Stimulated activated CD8-positive, alpha-beta memory T cell treated with anti-CD3 and anti-CD28 coated beads, Interleukin-7, amount 100 ng/mL, for 1 hour (primary cell): ENCODE measurements around the gene OTOP3.
A peak's percentile ranks its signal among the peaks of the same experiment; 100 is the strongest.
"Not testable (repeated sequence)": the region's sequence is repeated elsewhere in the genome, so short reads cannot be mapped to it uniquely, and the experiment has no call there.

Source experiments
- DNase-seq, 2 donors: peaks; one replicate each; pipeline ENCODE4 v3.0.0-alpha.2; 2020; ENCODE audit warnings: low read depth in 2 of 2

Gene OTOP3

GRCh38 chr17:74961657-74962350 lies 26.1 kb downstream of the OTOP3 start:
- peak; percentile 58 to 75 for DNase-seq

GRCh38 chr17:74962622-74963394 lies 27.1 kb downstream of the OTOP3 start:
- DNase-seq = no peak

DNA sequence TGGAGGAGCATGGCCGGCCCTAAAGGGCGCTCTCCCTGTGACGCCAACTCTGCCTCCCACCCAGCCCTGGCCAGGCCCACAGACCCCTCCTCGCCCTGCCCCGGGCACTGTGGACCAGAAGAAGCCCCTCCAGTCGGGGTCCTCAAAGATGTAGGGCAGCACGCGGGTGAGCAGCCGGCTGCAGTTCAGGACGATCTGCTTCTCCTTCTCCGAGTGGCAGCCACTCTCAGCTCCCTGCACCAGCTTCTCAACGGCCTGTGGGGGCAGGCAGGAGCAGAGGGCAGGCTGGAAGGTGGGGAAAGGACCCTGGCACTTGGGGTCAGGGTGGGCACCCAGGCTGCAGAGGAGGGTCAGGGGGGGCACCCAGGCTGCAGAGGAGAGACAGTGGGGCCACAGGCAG lies 28.0 kb downstream of the OTOP3 start:
- no peak for DNase-seq

DNA sequence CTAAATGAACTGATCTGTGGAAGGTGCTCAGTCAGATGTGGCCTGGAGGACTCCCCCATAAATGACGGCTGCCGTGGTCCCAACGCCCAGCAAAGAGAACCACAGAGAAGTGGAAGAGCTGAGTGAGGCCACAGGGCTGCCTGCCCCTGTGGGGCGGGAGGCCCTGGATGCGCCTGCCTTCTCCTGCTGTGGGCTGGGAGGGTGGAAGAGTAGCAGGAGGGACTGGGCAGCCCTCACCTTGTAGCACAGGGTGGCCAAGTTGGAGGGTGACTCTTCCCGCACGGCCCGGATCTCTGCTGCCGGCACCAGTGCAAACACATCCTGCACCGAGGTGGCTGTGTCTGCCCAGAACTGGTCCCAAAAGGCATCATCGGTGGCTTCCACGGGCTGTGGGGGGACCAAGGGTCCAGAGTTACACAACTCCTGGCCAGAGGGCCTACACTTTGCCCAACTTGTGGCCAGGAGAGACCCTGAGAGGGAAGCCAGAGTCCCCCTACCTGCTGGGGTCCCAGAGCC lies 28.6 kb downstream of the OTOP3 start:
- DNase-seq = no peak

- DNase-seq = no peak
Measured at GRCh38 chr17:74964988-74965622, 29.4 kb downstream of the OTOP3 start.

DNA sequence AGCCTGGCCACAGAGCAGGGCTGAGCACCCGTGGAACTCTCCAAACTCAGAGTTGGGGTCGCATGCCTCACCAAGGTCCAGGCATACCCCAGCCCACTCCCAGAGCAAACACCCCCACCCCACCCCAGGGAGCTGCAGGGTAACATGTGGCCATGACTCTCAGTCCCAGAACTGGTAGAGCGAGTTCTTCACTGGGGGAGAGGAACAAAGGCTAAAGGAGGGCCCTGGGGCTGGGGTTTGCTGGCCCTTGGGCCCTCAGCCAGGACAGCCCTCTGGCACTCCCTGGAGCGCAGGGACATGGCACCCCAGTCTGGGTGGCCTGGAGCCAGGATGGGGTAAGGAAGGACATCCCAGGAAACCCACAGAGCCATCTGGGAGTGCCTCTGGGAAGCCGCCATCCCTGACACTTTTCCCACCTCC lies 32.7 kb downstream of the OTOP3 start:
- DNase-seq = no peak

- not testable (repeated sequence) for DNase-seq
Measured at GRCh38 chr17:74969501-74969900, 33.8 kb downstream of the OTOP3 start.

GRCh38 chr17:74970395-74970794 lies 34.7 kb downstream of the OTOP3 start:
- no peak for DNase-seq

DNA sequence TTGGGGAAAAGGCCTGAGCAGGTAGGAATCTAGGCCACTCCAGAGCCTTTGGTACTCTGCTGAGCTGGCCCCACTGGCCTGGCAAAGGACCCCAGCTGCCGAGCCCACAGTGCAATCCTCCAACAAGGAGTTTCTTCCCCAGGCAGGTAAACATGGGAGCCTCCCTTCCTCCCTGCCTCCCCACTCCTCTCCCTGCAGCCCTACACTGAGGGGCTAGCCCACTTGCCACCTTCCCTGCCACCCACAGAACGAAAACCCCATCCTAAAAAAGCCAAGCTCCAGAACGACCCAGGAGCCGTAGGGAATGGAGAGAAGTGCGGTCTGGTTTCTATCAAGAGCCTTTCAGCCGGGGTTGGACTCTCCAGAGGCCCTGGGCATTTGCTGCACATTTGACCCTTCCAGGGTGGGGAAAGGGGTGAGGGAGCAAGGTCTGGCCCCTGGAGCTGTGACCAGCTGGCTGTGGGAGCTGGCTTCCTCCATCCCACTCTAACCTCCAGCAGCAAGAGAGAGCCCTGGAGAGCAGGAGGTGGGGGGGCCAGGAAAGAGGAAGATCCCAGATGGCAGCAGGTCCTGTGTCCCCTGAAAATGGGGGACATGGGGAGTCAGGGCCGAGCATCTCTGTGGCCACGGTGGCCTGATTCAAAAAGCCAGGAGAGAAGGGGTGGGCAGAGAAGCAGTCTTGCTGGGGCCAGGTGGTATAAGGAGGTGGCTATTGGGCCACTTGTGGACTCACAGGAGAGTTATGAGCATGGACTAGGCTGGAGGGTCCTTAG lies 35.6 kb downstream of the OTOP3 start:
- DNase-seq = no peak

GRCh38 chr17:74971842-74972106 lies 36.1 kb downstream of the OTOP3 start:
- no peak for DNase-seq

GRCh38 chr17:74972107-74972972 lies 36.6 kb downstream of the OTOP3 start, which contains the start of gene HID1:
Gene HID1 (minus strand): TSS chr17:74972759. CDS start chr17:74972656, 103 bp downstream.
- DNase-seq = peak; percentile 69 to 75

DNA sequence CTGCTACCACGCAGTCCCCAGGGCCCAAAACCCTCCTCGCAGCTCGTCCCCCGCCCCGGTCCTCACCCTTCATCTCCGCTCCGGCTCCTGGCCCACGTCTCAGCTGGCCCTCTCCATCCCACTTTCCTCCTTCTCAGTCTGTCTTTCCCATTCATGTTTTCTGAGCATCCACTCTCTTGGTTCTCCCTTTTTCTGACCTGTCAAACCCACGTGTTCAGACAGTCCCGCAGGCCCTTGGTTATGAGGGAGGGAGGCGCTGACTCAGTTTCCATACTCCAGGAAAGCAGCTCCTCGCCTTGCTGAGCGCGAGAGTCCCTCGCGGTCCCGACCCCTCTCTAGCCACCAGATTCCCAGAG lies 37.3 kb downstream of the OTOP3 start:
- DNase-seq = no peak

GRCh38 chr17:74975943-74976342 lies 40.2 kb downstream of the OTOP3 start:
- no peak for DNase-seq

DNA sequence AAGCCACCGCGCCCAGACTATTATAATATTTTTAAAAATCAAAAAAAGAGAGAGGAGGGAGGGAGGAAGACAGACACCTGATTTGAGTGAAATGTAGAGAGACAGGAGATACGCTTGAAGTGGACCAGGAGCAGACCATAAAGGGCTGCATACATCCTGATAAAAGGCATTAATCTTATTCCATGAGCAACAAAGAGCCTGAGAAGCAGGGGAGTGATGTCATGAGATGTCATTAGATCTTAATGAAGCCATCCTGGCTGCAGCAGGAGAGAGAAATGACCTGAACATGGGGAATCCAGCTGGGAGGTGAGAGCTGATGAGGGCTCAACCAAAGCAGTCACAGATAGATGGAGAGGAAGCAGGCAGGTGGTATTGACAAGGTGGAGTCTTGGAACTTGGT lies 42.1 kb downstream of the OTOP3 start:
- DNase-seq = no peak

GRCh38 chr17:74978240-74978639 lies 42.5 kb downstream of the OTOP3 start:
- DNase-seq = no peak

GRCh38 chr17:74979408-74980146 lies 43.9 kb downstream of the OTOP3 start:
- no peak for DNase-seq

GRCh38 chr17:74981318-74981978 lies 45.8 kb downstream of the OTOP3 start:
- no peak for DNase-seq

DNA sequence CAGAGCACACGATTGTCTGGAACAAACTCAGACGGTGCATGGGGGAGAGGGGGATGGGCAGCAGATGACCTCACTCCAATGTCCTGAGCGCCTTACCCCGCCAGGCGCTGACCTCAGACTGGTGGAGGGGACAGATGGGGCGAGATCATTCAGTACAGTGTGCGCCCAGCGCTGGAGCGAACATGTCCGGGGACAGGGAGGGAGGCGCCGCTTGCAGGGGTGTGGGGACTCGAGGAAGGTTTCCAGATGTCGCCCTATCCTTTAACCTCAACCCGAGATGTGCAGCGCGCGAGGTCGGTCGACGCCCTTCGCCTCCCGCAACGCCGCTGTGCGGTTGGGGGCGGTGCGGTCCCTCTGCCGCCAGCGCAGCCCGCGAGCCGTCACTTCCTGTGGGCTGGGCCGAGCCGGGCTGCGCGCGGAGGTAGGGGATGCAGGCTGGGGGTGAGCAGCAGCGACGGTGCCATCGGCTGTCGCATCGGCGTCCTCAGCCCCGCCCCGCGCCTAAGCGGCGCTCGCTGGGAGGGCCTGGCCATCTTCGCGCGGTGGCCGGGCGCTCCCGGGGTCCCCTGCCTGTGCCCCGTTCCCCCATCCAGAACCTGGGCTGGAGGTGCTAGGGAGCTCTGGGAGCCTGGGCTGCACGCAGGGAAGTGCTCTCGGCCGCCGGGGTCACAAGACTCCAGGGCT lies 46.4 kb downstream of the OTOP3 start:
- DNase-seq = peak; percentile 40 to 46

DNA sequence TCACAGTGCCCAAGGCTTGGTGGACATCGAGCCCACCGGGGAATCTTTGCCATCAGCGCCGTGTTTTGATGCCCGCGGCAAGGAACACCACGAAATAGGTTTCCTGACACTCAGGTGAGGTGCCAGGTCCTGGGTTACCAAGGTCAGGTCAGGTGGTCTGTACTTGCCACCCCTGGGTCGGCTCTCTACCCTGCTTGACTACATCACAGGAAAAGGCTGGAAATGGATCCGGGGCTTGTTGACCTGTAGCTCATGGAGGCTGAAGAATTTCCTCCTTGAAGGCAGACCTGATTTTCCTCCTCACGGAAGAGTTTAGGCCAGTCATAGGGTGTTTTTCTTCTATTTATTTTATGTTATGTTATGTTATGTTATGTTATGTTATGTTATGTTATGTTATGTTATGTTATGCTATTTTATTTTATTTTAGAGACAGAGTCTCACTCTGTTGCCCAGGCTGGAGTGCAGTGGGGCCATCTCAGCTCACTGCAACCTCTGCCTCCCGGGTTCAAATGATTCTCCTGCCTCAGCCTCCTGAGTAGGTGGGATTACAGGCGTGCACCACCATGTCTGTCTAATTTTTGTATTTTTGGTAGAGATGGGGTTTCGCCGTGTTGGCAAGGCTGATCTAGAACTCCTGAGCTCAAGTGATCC lies 47.1 kb downstream of the OTOP3 start:
- DNase-seq = not testable (repeated sequence)
